Tongue (tissue), 3 donors: ENCODE measurements around the gene PPM1D. TPM values are rescaled to one million over a fixed set of nuclear protein-coding genes. Genes with fewer than 3 reads are reported as not detected.
A peak's percentile ranks its signal among the peaks of the same experiment; 100 is the strongest.
"Not testable (repeated sequence)": the region's sequence is repeated elsewhere in the genome, so short reads cannot be mapped to it uniquely, and the experiment has no call there.

Experiments used
- DNase-seq: peaks from one replicate; pipeline ENCODE4 v3.0.0-alpha.2; 2015
- small RNA-seq: library from RNA; depleted of rRNA; stranded (forward); fragments of <200 nt; gene quantifications from one replicate; pipeline ENCODE3, GENCODE V24; 2014; ENCODE audit warnings: low replicate concordance
- total RNA-seq: library from RNA; depleted of rRNA; stranded (reverse); fragments of >200 nt; gene quantifications from one replicate; pipeline ENCODE4 v1.2.3, GENCODE V29; 2014

Gene PPM1D
- total RNA-seq, 1 donor from 2014 or later, result 11.2 TPM

DNA sequence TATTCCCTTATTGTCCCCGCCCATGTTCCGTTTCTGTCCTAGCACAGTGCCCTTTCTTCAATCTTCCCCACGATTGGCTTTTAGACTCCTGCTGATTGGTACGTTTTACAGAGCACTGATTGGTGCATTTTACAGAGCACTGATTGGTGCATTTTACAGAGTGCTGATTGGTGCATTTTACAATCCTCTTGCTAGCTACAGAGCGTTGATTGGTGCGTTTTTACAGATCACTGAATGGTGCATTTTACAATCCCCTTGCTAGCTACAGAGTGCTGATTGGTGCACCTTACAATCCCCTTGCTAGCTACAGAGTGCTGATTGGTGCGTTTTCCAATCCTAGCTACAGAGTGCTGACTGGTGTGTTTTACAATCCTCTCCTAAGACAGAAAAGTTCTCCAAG is 74.6 kb downstream of the PPM1D start:
- not testable (repeated sequence) for DNase-seq

DNA sequence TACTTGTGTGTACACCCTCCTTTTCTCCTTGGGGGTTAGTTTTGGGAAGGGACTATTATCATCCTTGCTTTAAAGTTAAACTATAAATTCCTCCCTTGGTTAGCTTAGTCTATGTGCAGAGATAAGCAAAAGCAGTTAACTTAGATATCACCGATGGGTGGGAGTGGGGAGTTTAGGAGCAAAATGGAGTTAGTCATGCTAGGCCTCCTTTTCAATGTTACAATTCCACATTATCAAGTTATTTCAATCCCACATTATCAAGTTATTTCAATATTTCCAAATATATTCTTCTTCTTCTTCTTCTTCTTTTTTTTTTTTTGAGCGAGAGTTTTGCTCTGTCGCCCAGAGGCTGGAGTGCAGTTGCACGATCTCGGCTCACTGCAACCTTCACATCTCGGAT is 76.0 kb downstream of the PPM1D start:
- no peak for DNase-seq

DNA sequence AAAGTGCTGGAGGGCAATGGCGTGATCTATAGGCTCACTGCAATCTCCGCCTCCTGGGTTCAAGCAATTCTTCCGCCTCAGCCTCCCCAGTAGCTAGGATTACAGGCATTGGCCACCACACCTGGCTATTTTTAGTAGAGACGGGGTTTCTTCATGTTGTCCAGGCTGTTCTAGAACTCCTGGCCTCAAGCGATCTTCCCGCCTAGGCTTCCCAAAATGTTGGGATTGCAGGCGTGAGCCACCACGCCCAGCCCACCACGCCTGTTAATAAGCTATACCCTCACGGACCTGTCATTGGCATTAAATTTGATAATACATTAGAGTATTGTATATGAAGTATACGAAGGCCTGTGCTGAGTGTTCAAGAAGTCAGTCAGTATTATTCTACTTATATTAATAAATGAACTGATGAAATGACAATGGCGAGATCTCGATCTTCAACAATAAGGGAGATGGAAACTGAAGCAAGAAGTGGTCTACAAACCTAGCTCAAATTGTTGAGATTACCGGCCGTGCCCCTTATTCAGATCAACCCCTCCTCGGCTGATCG is 76.8 kb downstream of the PPM1D start:
- DNase-seq, result no peak

DNA sequence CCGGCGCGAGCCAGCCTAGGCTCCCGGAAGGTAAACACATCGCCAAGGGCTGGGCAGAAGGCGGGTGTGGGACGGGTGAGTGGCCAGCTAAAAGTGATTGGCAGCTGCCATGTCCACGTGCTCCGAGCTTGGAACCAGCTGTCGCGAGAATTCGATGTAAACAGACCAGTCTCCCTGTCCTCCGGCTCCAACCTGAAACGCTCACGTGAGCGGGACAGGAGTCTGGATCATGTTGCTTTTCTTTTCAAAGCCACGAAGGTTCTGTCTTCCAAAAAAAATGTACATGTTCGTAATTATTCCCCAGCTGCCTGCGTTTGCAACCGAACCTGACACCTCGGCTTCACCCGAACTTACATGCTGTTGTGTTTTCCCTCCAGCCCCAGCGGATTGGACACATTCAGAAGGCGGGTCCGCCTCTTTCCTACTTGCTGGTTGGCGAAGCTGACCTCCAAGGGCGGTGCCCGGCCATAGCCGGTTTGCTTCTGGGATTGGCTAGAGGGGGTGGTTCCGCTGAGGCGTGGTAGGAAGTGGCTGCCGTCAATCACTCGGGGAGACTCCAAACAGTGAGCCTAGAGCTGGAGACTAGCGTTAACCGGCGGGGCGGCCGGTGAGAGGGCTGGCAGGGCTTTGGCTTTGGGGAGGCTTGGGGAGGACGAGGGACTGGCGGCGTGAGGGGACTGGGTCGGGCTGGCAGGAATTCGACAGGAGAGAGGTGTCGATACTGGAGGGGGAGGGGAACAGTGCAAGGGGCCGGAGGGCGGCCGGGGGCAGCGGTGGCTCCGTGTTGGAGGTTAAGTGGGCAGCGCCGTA is 77.5 kb downstream of the PPM1D start, which contains the start of gene BCAS3:
TSS of gene BCAS3 (plus strand) at position 544 of the 810 bp plus-strand sequence.
- DNase-seq, result peak; percentile 99

DNA sequence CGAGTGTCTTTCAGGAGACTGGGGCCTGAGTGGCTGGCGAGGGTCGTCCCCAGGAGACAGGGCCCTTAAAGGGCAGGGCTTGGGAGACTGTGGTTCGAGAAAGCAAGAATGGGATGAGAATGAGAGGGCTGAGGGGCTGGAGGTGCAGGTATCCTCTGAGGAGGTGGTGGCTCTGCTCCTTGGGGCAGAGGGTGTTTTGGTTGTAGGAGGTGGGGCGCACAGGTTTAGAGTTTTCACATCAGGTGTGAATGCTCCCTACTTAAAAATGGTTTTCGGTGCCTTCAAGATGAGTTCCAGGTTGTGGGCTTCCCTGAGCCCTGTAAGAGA is 78.1 kb downstream of the PPM1D start:
- no peak for DNase-seq

DNA sequence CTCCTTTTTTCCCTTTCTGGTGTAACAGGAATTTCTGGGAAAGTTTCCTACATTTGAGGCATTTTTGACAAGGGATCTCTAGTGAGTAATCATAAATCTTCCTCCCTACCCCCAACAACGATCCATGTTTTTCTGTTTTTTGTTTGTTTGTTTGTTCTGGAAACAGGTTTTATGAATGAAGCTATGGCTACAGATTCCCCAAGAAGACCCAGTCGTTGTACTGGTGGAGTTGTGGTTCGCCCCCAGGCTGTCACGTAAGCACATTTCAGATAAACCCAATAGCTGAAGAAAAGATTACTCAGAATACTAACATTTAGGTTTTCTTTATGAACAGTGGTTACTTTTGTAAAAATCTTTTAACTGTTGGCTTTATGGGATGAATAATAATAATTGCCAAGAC is 79.3 kb downstream of the PPM1D start:
- DNase-seq, result no peak

DNA sequence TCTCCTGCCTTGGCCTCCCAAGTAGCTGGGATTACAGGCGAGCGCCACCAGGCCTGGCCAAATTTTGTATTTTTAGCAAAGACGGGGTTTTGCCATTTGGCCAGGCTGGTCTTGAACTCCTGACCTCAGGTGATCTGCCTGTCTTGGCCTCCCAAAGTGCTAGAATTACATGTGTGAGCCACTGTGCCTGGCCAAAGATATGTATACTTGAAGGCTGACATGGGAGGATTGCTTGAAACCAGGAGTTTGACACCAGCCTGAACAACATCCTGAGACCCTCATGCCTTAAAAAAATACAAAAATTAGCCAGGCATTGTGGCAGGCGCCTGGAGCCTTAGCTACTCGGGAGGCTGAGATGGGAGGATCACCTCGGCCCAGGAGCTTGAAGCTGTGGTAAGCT is 80.8 kb downstream of the PPM1D start:
- no peak for DNase-seq

DNA sequence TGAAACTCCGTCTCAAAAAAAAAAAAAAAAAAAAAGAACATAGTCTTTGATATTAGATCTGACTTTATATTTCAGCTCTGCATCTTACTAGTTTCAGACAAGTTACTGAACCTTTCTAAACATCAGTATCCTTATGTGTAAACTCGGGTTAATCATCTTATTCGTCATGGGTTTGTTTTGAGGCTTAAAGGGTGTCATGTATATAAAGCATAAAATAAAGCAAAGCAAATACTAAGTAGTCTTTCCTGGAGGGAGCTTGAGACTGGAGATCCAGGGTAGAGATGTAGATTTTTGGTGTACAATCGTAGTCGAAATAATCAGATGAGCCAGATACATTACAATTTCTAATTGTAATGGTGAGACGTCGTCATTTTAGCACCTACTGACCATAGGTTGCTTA is 85.4 kb downstream of the PPM1D start:
- no peak for DNase-seq

DNA sequence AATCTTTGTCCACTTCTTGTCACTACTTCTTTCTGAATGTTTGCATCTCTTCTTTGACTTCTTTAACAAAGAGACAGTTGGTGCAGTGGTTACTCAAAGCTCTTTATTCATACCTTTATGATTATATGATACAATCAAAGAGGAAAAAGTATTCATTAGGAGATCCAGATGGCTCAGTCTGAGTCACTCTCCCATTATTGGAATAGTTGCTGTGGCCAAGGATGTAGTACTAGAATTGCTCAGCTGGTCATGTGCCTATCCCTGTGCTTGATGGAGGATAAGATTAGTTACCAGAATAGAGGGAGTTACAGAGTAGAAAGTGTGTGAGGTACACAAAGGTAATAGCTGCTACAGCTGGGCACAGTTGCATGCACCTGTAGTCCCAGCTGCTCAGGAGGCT is 96.0 kb downstream of the PPM1D start:
- no peak for DNase-seq

DNA sequence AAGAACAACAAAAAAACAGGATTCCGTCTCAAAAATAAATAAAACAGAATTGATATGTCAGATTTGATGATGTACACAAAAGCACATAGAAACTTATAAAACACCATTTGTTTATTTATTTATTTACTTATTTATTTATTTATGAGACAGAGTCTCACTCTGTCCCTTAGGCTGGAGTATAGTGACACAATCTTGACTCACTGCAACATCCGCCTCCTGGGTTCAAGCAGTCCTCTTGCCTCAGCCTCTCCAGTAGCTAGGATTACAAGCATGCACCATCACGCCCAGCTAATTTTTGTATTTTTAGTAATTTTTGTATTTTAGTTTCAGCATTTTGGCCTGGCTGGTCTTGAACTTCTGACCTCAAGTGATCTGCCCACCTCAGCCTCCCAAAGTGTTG is 99.1 kb downstream of the PPM1D start:
- DNase-seq, result no peak

DNA sequence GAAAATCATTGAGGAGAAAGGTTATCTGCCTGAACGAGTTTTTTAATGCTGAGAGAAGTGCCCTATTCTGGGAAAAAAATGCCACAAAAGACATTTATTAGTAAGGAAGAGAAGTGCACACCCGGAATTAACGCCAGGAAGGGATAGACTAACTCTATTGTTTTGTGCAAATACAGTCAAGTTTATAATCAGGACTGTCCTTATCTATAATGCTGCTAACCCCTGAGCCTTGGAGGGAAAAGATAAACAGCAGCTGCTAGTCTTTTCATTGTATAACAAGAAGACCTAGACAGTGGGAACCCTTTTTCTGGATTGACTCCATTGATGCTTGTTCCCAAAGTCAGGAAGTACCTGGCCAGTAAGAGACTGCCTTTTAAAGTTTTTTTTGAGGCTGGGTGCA is 104.2 kb downstream of the PPM1D start:
- no peak for DNase-seq

DNA sequence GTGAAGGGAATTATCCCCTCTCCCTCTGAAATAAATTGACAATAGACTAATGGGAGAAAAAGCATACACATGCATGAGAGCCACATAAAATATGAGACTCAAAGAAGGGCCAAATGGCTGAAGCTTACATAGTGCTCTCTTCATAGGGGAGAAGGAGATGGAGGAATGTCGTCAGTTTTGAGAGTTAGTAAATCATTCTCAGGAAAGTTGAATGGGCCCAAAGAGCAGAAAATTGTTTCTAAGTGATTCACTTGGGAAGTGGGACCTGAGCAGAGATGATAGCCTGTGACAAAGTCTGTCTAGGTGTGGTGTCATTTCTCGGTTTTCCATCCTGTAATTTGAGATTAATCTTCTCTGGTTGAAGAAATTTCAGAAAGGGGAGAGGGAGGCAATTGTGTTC is 112.7 kb downstream of the PPM1D start:
- no peak for DNase-seq

DNA sequence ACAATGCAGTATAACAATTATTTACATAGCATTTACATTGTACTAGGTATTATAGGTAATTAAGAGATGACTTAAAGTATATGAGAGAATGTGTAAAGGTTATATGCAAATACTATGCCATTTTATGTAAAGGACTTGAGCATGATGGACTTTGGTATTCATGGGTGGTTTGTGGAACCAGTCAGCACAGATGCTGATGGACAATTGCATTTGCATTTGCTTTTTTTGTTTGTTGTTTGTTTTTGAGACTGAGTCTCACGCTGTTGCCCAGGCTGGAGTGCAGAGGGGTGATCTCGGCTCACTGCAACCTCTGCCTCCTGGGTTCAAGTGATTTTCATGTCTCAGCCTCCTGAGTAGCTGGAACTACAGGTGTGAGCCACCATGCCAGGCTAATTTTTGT is 113.6 kb downstream of the PPM1D start:
- DNase-seq, result no peak

Small RNA genes within 50 kb of the gene (small RNA-seq; reads per million reads assigned to genes)
- gene AC011921.2 (not detected), gene RN7SL606P (not detected), gene RNU6-623P (not detected)

Other genes with a start within 250 kb of the PPM1D start
- 49.0 TPM for gene USP32, start 208.1 kb upstream of the PPM1D start, total RNA-seq
- not detected for gene CHCT1, start 177.7 kb upstream of the PPM1D start, total RNA-seq
- 51.7 TPM for gene APPBP2, start 74.0 kb upstream of the PPM1D start, total RNA-seq
- gene BCAS3, start 77.7 kb downstream of the PPM1D start, total RNA-seq, result 40.2 TPM